ENCODE data around the gene RPUSD1. TPM values are rescaled to one million over a fixed set of nuclear protein-coding genes. Genes with fewer than 3 reads are reported as not detected.
A peak's percentile ranks its signal among the peaks of the same experiment; 100 is the strongest.
"Not testable (repeated sequence)": the region's sequence is repeated elsewhere in the genome, so short reads cannot be mapped to it uniquely, and the experiment has no call there.

The RPUSD1 gene
- total RNA-seq, 1 donor from 2014 or later: 9.7 TPM

GRCh38 chr16:789191-789850, 1.1 kb upstream of the RPUSD1 start:
- DNase-seq (ENCODE audit: missing footprints): no peak
- intact Hi-C loops (cut with DNase I): no loop called here
- no peak for ATAC-seq

- DNase-seq (ENCODE audit: missing footprints) (peak; percentile 95), ATAC-seq (peak; percentile 94)
- intact Hi-C loops (cut with DNase I): no loop called here
Observed at GRCh38 chr16:788399-789126, 382 bp upstream of the RPUSD1 start, which contains the start of gene CHTF18. TSS of gene CHTF18 (plus strand) at chr16:788620. CDS start at chr16:788685, 65 bp downstream.

GRCh38 chr16:787321-787966, 737 bp downstream of the RPUSD1 start:
- intact Hi-C loops (cut with DNase I): no loop called here
- ATAC-seq (no peak), DNase-seq (ENCODE audit: missing footprints) (no peak)

- ATAC-seq (no peak), DNase-seq (ENCODE audit: missing footprints) (peak; percentile 90)
- intact Hi-C loops (cut with DNase I): loop anchor here (2.0 kb wide), 1 partner anchor 75 kb away; no protein-coding TSS in a partner anchor
Observed at GRCh38 chr16:785563-786535, 2.3 kb downstream of the RPUSD1 start.

- ATAC-seq (no peak), DNase-seq (ENCODE audit: missing footprints) (no peak)
- intact Hi-C loops (cut with DNase I): loop anchor here (2.0 kb wide), 1 partner anchor 74 kb away; no protein-coding TSS in a partner anchor
Observed at GRCh38 chr16:784431-784830, 3.8 kb downstream of the RPUSD1 start.

- ATAC-seq (no peak), DNase-seq (ENCODE audit: missing footprints) (no peak)
- intact Hi-C loops (cut with DNase I): loop anchor here (2.0 kb wide), 1 partner anchor 73 kb away; no protein-coding TSS in a partner anchor
Observed at GRCh38 chr16:783404-784161, 4.6 kb downstream of the RPUSD1 start.

- ATAC-seq (no peak), DNase-seq (ENCODE audit: missing footprints) (no peak)
- intact Hi-C loops (cut with DNase I): no loop called here
Observed at GRCh38 chr16:782766-783403, 5.3 kb downstream of the RPUSD1 start.

- intact Hi-C loops (cut with DNase I): no loop called here
- no peak for DNase-seq (ENCODE audit: missing footprints)
- no peak for ATAC-seq
Observed at GRCh38 chr16:782258-782657, 5.9 kb downstream of the RPUSD1 start.

- ATAC-seq (no peak), DNase-seq (ENCODE audit: missing footprints) (no peak)
- intact Hi-C loops (cut with DNase I): no loop called here
Observed at GRCh38 chr16:781346-782010, 6.7 kb downstream of the RPUSD1 start.

GRCh38 chr16:780296-780695, 7.9 kb downstream of the RPUSD1 start:
- intact Hi-C loops (cut with DNase I): no loop called here
- ATAC-seq: no peak
- DNase-seq (ENCODE audit: missing footprints): no peak

- DNase-seq (ENCODE audit: missing footprints): no peak
- intact Hi-C loops (cut with DNase I): no loop called here
- ATAC-seq: no peak
Observed at GRCh38 chr16:779561-779960, 8.6 kb downstream of the RPUSD1 start.

GRCh38 chr16:778909-779527, 9.2 kb downstream of the RPUSD1 start:
- ATAC-seq: no peak
- intact Hi-C loops (cut with DNase I): no loop called here
- DNase-seq (ENCODE audit: missing footprints): no peak

GRCh38 chr16:778447-778846, 9.7 kb downstream of the RPUSD1 start:
- intact Hi-C loops (cut with DNase I): no loop called here
- DNase-seq (ENCODE audit: missing footprints) (no peak), ATAC-seq (no peak)

GRCh38 chr16:777826-778225, 10.4 kb downstream of the RPUSD1 start:
- no peak for ATAC-seq
- intact Hi-C loops (cut with DNase I): no loop called here
- no peak for DNase-seq (ENCODE audit: missing footprints)

GRCh38 chr16:776824-777223, 11.4 kb downstream of the RPUSD1 start:
- no peak for DNase-seq (ENCODE audit: missing footprints)
- ATAC-seq: no peak
- intact Hi-C loops (cut with DNase I): no loop called here

- intact Hi-C loops (cut with DNase I): not testable (repeated sequence)
Observed at GRCh38 chr16:776298-776697, 11.9 kb downstream of the RPUSD1 start.

More at GRCh38 chr16:776298-776697, 11.9 kb downstream of the RPUSD1 start:
- not testable (repeated sequence) for ATAC-seq; DNase-seq (ENCODE audit: missing footprints)
